HG02885 (cell line): ENCODE results near the gene XIRP1.
"Not testable (repeated sequence)": the region's sequence is repeated elsewhere in the genome, so short reads cannot be mapped to it uniquely, and the experiment has no call there.

Experiments
- ATAC-seq: cut with Tn5 transposase; IDR thresholded peaks from one replicate; pipeline ENCODE4 v1.9.1; 2021; ENCODE audit warnings: mild to moderate bottlenecking; ENCODE audit not compliant: unreplicated experiment, poor library complexity

Gene XIRP1

GRCh38 chr3:39171860-39172259, 20.5 kb downstream of the XIRP1 start:
- no peak for ATAC-seq

- not testable (repeated sequence) for ATAC-seq
Measured at GRCh38 chr3:39170877-39171276, 21.5 kb downstream of the XIRP1 start.

- no peak for ATAC-seq
Measured at GRCh38 chr3:39170461-39170860, 21.9 kb downstream of the XIRP1 start.

- ATAC-seq: no peak
Measured at GRCh38 chr3:39169712-39170111, 22.7 kb downstream of the XIRP1 start.

- no peak for ATAC-seq
Measured at GRCh38 chr3:39168156-39168780, 24.1 kb downstream of the XIRP1 start.

- ATAC-seq: no peak
Measured at GRCh38 chr3:39166932-39167532, 25.4 kb downstream of the XIRP1 start.

GRCh38 chr3:39166134-39166710, 26.2 kb downstream of the XIRP1 start:
- ATAC-seq: no peak

GRCh38 chr3:39165518-39165917, 26.9 kb downstream of the XIRP1 start:
- no peak for ATAC-seq

GRCh38 chr3:39164414-39164813, 28.0 kb downstream of the XIRP1 start:
- no peak for ATAC-seq

GRCh38 chr3:39158148-39158715, 34.2 kb downstream of the XIRP1 start:
- no peak for ATAC-seq

- no peak for ATAC-seq
Measured at GRCh38 chr3:39157359-39157758, 35.0 kb downstream of the XIRP1 start.

- no peak for ATAC-seq
Measured at GRCh38 chr3:39156421-39156820, 36.0 kb downstream of the XIRP1 start.

GRCh38 chr3:39154280-39155021, 37.9 kb downstream of the XIRP1 start:
- no peak for ATAC-seq

GRCh38 chr3:39153977-39154279, 38.5 kb downstream of the XIRP1 start:
- ATAC-seq: no peak

- ATAC-seq: no peak
Measured at GRCh38 chr3:39150803-39151631, 41.4 kb downstream of the XIRP1 start.

GRCh38 chr3:39150148-39150802, 42.1 kb downstream of the XIRP1 start:
- no peak for ATAC-seq

- ATAC-seq: no peak
Measured at GRCh38 chr3:39149498-39150147, 42.8 kb downstream of the XIRP1 start.

- ATAC-seq: no peak
Measured at GRCh38 chr3:39149059-39149455, 43.3 kb downstream of the XIRP1 start.

- ATAC-seq: no peak
Measured at GRCh38 chr3:39148435-39149058, 43.8 kb downstream of the XIRP1 start.
